Measurements from ENCODE around the gene LOXL4.

The LOXL4 gene

GRCh38 chr10:98302741-98303365 is 34.9 kb upstream of the LOXL4 start:
- ATAC-seq (ENCODE audit: low read depth) (no peak), DNase-seq (ENCODE audit: low spot score in 2 of 2) (no peak)
- Mint-ChIP-seq H3K4me3 (no peak overlapping the region), H3K27me3 (peaks cover 26% of the 10 kb centered on the region), H3K27ac (no peak overlapping the region), H3K9me3 (no peaks in the 10 kb centered on the region), H3K4me1 (no peaks in the 10 kb centered on the region), H3K36me3 (peaks cover 3% of the 10 kb centered on the region)

GRCh38 chr10:98301664-98302319 is 33.8 kb upstream of the LOXL4 start:
- Mint-ChIP-seq H3K4me1 (no peaks in the 10 kb centered on the region), H3K27me3 (peaks cover 28% of the 10 kb centered on the region), H3K27ac (no peak overlapping the region), H3K9me3 (no peaks in the 10 kb centered on the region), H3K4me3 (no peak overlapping the region), H3K36me3 (peaks cover 3% of the 10 kb centered on the region)
- no peak for ATAC-seq (ENCODE audit: low read depth)
- no peak for DNase-seq (ENCODE audit: low spot score in 2 of 2)

DNA sequence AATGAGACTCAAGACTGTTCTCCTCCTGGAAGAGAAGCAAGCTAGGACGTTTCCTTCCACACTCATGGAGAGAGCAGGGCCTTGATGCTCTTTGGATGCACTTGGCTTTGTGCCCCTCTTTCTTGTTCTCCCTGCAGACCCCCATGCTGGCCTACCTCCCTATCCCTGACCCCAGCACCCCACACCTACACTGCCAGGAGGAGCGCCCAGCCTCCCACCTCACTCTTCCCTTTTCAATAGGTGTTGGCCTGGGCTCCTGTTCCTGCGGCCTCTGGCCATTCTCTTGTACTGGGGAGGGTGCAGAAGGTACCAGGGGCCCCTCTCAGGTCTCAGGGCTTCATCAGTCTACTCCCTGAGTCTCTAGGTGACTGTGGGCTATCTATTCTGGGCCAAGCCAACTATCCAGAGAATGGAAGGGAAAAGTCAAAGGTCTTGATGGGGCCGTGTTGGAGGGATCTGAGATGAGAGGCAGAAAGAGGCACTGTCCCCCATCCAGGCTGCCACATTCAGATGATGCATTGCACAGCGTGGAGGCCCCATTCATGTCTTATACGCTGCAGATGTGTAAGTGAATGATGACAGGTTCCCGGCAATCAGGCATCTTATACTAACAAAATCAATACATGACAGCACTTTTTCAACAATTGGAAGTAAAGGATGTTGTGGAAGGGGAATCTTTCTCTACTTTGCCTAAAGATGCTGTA is 32.7 kb upstream of the LOXL4 start:
- no peaks in the 10 kb centered on the region for H3K36me3 Mint-ChIP-seq
- H3K27me3 Mint-ChIP-seq: peaks cover 25% of the 10 kb centered on the region
- H3K27ac Mint-ChIP-seq: no peak overlapping the region
- no peak for ATAC-seq (ENCODE audit: low read depth)
- no peak for DNase-seq (ENCODE audit: low spot score in 2 of 2)
- peaks cover 2% of the 10 kb centered on the region for H3K4me1 Mint-ChIP-seq
- no peaks in the 10 kb centered on the region for H3K9me3 Mint-ChIP-seq
- H3K4me3 Mint-ChIP-seq: no peak overlapping the region

GRCh38 chr10:98299341-98299740 is 31.3 kb upstream of the LOXL4 start:
- Mint-ChIP-seq H3K4me1 (peaks cover 7% of the 10 kb centered on the region), H3K4me3 (no peak overlapping the region), H3K27me3 (peaks cover 23% of the 10 kb centered on the region), H3K36me3 (no peaks in the 10 kb centered on the region), H3K9me3 (no peaks in the 10 kb centered on the region), H3K27ac (no peak overlapping the region)
- no peak for DNase-seq (ENCODE audit: low spot score in 2 of 2)
- ATAC-seq (ENCODE audit: low read depth): no peak

- H3K27ac Mint-ChIP-seq: no peak overlapping the region
- H3K4me3 Mint-ChIP-seq: no peak overlapping the region
- no peaks in the 10 kb centered on the region for H3K9me3 Mint-ChIP-seq
- H3K27me3 Mint-ChIP-seq: peaks cover 29% of the 10 kb centered on the region
- no peaks in the 10 kb centered on the region for H3K36me3 Mint-ChIP-seq
- DNase-seq (ENCODE audit: low spot score in 2 of 2) (no peak), ATAC-seq (ENCODE audit: low read depth) (no peak)
- peaks cover 7% of the 10 kb centered on the region for H3K4me1 Mint-ChIP-seq
Observed at GRCh38 chr10:98296524-98296923, 28.5 kb upstream of the LOXL4 start.

DNA sequence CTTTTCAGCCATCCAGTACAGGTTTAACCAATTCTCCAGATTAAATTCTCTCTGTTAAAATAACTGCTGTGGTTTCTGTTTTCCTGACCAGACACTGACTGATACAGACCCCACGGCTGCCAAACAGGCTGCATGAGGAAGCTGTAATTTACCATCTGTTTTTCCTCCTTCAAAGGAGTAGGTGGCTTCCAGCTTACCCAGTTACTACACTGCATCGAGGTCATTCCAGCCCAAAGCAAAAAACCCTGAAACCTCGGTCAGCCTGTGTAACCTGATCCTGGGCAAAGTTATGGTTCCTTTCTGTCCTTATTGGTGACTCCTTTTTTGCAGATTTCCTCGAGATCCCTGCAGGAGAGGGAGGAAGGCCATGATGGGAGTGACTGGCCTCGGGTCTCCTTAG is 27.9 kb upstream of the LOXL4 start:
- DNase-seq (ENCODE audit: low spot score in 2 of 2) (no peak), ATAC-seq (ENCODE audit: low read depth) (no peak)
- Mint-ChIP-seq H3K4me3 (no peak overlapping the region), H3K4me1 (peaks cover 7% of the 10 kb centered on the region), H3K27ac (no peak overlapping the region), H3K36me3 (no peaks in the 10 kb centered on the region), H3K9me3 (no peaks in the 10 kb centered on the region), H3K27me3 (peaks cover 26% of the 10 kb centered on the region)

DNA sequence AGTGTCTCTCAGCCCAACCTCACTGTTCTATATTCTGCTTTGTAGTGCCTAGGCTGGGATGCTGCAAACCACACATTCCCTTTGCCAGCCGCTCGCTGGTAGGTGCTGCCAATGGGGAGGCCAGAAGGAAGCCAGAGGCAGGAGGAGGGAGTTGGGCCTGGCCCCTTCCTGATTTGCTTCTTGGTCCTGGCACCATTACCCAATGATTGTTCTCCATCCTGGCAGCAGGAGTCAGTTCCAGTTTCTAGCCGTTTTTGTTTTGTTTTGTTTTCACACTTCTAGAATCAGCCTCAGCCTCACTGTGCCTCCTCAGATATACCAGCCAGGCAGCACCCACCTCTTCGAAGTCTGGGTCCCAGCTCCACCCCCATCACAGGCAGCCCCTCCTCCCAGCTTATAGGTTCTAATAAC is 27.4 kb upstream of the LOXL4 start:
- H3K27me3 Mint-ChIP-seq: peaks cover 22% of the 10 kb centered on the region
- H3K4me3 Mint-ChIP-seq: no peak overlapping the region
- H3K27ac Mint-ChIP-seq: no peak overlapping the region
- H3K4me1 Mint-ChIP-seq: peaks cover 7% of the 10 kb centered on the region
- no peaks in the 10 kb centered on the region for H3K9me3 Mint-ChIP-seq
- no peaks in the 10 kb centered on the region for H3K36me3 Mint-ChIP-seq
- DNase-seq (ENCODE audit: low spot score in 2 of 2): no peak
- ATAC-seq (ENCODE audit: low read depth): no peak

DNA sequence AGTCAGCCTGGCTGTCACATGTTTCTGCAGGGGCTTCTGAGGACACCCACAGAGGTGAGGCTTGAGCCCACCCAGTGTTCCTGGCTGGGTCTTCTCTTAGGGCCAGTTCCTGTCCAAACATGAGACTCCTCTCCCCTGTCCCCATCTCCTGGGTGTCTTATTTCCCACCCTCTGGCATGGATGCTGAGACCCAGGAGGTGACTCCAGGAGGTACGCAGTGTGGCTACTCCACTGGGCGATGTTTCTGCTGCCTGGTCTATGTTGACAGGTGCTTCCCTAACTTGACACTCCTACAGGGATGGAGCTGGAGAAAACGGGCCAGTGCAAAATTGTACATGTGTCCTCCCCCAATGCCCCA is 26.3 kb upstream of the LOXL4 start:
- no peak for DNase-seq (ENCODE audit: low spot score in 2 of 2)
- H3K36me3 Mint-ChIP-seq: no peaks in the 10 kb centered on the region
- H3K9me3 Mint-ChIP-seq: no peaks in the 10 kb centered on the region
- ATAC-seq (ENCODE audit: low read depth): no peak
- no peak overlapping the region for H3K4me3 Mint-ChIP-seq
- peaks cover 19% of the 10 kb centered on the region for H3K27me3 Mint-ChIP-seq
- H3K27ac Mint-ChIP-seq: no peak overlapping the region
- H3K4me1 Mint-ChIP-seq: peaks cover 7% of the 10 kb centered on the region

DNA sequence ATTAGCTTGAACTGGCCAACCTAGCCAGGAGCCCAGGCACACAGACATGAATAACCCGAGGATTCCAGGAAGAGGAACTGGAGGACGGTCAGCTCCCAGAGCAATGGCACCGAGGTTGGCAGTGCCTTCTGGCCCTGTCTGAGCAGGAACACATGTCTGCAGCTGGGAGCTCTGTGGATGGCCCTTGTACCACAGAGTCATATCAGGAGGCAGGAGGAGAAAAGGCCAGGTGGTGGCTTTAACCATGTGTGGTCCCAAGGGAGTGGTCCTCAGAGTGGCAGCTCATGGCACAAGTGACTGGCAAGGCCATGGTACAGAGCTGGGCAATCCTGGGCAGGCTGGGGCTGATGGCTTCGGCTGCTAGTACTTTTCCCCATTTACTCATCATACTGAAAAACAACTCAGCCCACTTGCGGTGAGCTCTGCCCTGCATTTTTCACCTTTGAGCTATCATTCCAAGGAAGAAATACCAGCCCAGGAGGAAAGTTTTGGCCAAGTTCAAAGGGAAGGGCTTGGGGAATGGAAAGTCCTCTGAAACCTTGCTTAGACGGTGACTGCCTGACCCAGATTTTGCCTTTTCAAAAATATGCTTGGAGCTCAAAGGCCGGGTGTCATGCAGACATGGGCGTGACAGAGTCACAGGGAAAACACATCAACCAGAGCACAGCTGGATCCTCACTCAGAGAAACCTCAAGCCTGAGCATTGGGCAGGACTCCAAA is 25.7 kb upstream of the LOXL4 start:
- Mint-ChIP-seq H3K4me1 (peaks cover 7% of the 10 kb centered on the region), H3K27me3 (peaks cover 17% of the 10 kb centered on the region), H3K9me3 (no peaks in the 10 kb centered on the region), H3K4me3 (no peak overlapping the region), H3K36me3 (no peaks in the 10 kb centered on the region), H3K27ac (no peak overlapping the region)
- DNase-seq (ENCODE audit: low spot score in 2 of 2) (no peak), ATAC-seq (ENCODE audit: low read depth) (no peak)

DNA sequence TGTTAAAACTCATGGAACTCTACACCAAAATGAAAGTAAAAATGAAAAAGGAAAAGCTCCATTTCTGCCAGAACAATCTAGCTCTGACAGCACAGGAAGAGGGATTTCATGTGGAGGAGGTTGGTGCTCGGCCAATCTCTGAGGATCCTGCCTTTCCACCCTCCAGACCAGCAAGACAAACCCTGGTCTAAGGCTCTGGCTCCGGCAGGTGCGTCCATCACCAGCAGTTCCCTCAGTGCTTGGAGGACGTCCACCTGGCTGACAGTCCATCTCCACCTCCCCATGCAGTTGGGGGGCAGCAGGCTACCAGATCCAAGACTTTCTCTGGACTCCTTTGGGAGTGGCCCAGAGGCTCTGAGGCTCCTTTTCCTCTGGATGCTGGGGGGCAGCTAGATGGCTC is 25.0 kb upstream of the LOXL4 start:
- no peak for ATAC-seq (ENCODE audit: low read depth)
- Mint-ChIP-seq H3K4me1 (peaks cover 7% of the 10 kb centered on the region), H3K36me3 (no peaks in the 10 kb centered on the region), H3K9me3 (no peaks in the 10 kb centered on the region), H3K4me3 (no peak overlapping the region), H3K27ac (no peak overlapping the region), H3K27me3 (peaks cover 16% of the 10 kb centered on the region)
- DNase-seq (ENCODE audit: low spot score in 2 of 2): no peak

GRCh38 chr10:98289802-98290209 is 21.8 kb upstream of the LOXL4 start:
- Mint-ChIP-seq H3K36me3 (no peaks in the 10 kb centered on the region), H3K4me3 (no peak overlapping the region), H3K9me3 (no peaks in the 10 kb centered on the region), H3K27ac (no peak overlapping the region), H3K27me3 (peaks cover 20% of the 10 kb centered on the region), H3K4me1 (no peaks in the 10 kb centered on the region)
- ATAC-seq (ENCODE audit: low read depth) (no peak), DNase-seq (ENCODE audit: low spot score in 2 of 2) (no peak)

DNA sequence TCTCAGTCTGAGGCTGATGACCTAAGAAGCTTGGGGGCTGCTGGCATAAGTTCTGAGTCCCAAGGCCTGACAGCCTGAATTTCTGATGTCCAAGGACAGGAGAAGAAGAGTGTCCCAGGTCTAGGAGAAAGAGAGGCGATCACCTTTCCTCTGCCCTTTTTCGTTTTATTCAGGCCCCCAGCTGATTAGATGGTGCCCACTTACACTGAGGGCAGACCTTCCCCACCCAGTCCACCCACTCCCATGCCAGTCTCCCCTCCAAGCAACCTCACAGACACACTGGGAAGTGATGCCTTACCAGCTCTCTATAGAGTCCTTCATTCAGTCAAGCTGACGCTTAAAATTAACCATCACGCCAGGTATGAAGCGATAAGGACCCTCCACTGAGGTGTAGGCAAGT is 19.3 kb upstream of the LOXL4 start:
- no peak for DNase-seq (ENCODE audit: low spot score in 2 of 2)
- Mint-ChIP-seq H3K27ac (no peak overlapping the region), H3K36me3 (no peaks in the 10 kb centered on the region), H3K4me1 (no peaks in the 10 kb centered on the region), H3K4me3 (no peak overlapping the region), H3K9me3 (no peaks in the 10 kb centered on the region), H3K27me3 (peaks cover 22% of the 10 kb centered on the region)
- no peak for ATAC-seq (ENCODE audit: low read depth)

- peaks cover 5% of the 10 kb centered on the region for H3K9me3 Mint-ChIP-seq
- no peak overlapping the region for H3K27ac Mint-ChIP-seq
- DNase-seq (ENCODE audit: low spot score in 2 of 2) (no peak), ATAC-seq (ENCODE audit: low read depth) (no peak)
- H3K36me3 Mint-ChIP-seq: no peaks in the 10 kb centered on the region
- H3K4me1 Mint-ChIP-seq: no peaks in the 10 kb centered on the region
- H3K27me3 Mint-ChIP-seq: peaks cover 26% of the 10 kb centered on the region
- no peak overlapping the region for H3K4me3 Mint-ChIP-seq
Observed at GRCh38 chr10:98286419-98286818, 18.4 kb upstream of the LOXL4 start.

GRCh38 chr10:98285416-98285815 is 17.4 kb upstream of the LOXL4 start:
- peaks cover 12% of the 10 kb centered on the region for H3K9me3 Mint-ChIP-seq
- peaks cover 28% of the 10 kb centered on the region for H3K27me3 Mint-ChIP-seq
- no peaks in the 10 kb centered on the region for H3K36me3 Mint-ChIP-seq
- DNase-seq (ENCODE audit: low spot score in 2 of 2) (no peak), ATAC-seq (ENCODE audit: low read depth) (no peak)
- no peaks in the 10 kb centered on the region for H3K4me1 Mint-ChIP-seq
- H3K27ac Mint-ChIP-seq: no peak overlapping the region
- no peak overlapping the region for H3K4me3 Mint-ChIP-seq

Measured in memory B cell (primary cell).